ENCODE data around the gene C15orf39.
"Not testable (repeated sequence)": the region's sequence is repeated elsewhere in the genome, so short reads cannot be mapped to it uniquely, and the experiment has no call there.

The C15orf39 gene

GRCh38 chr15:75212200-75212858 lies 10.6 kb downstream of the C15orf39 start:
- DNase-seq (ENCODE audit: low spot score) = no peak

GRCh38 chr15:75213212-75213767 lies 11.6 kb downstream of the C15orf39 start:
- DNase-seq (ENCODE audit: low spot score) = no peak

GRCh38 chr15:75213768-75214221 lies 12.1 kb downstream of the C15orf39 start:
- DNase-seq (ENCODE audit: low spot score) = no peak

GRCh38 chr15:75214293-75215096 lies 12.8 kb downstream of the C15orf39 start:
- no peak for DNase-seq (ENCODE audit: low spot score)

GRCh38 chr15:75215107-75216004 lies 13.7 kb downstream of the C15orf39 start:
- no peak for DNase-seq (ENCODE audit: low spot score)

- DNase-seq (ENCODE audit: low spot score) = no peak
These were observed 15.3 kb downstream of the C15orf39 start for GRCh38 chr15:75217012-75217411.

- DNase-seq (ENCODE audit: low spot score) = not testable (repeated sequence)
These were observed 15.9 kb downstream of the C15orf39 start for GRCh38 chr15:75217574-75217973.

GRCh38 chr15:75219507-75219929 lies 17.8 kb downstream of the C15orf39 start:
- DNase-seq (ENCODE audit: low spot score) = not testable (repeated sequence)

- no peak for DNase-seq (ENCODE audit: low spot score)
These were observed 22.0 kb downstream of the C15orf39 start for GRCh38 chr15:75223688-75224087.

GRCh38 chr15:75224281-75224680 lies 22.6 kb downstream of the C15orf39 start:
- DNase-seq (ENCODE audit: low spot score) = no peak

GRCh38 chr15:75225102-75225836 lies 23.6 kb downstream of the C15orf39 start:
- not testable (repeated sequence) for DNase-seq (ENCODE audit: low spot score)

GRCh38 chr15:75225951-75226732 lies 24.5 kb downstream of the C15orf39 start:
- no peak for DNase-seq (ENCODE audit: low spot score)

GRCh38 chr15:75227112-75227511 lies 25.4 kb downstream of the C15orf39 start:
- DNase-seq (ENCODE audit: low spot score) = not testable (repeated sequence)

- DNase-seq (ENCODE audit: low spot score) = no peak
These were observed 26.1 kb downstream of the C15orf39 start for GRCh38 chr15:75227663-75228280.

- DNase-seq (ENCODE audit: low spot score) = no peak
These were observed 27.1 kb downstream of the C15orf39 start for GRCh38 chr15:75228787-75229186.

- DNase-seq (ENCODE audit: low spot score) = no peak
These were observed 27.7 kb downstream of the C15orf39 start for GRCh38 chr15:75229191-75230015.

GRCh38 chr15:75230016-75230343 lies 28.3 kb downstream of the C15orf39 start:
- DNase-seq (ENCODE audit: low spot score) = no peak

GRCh38 chr15:75230551-75231371 lies 29.1 kb downstream of the C15orf39 start:
- no peak for DNase-seq (ENCODE audit: low spot score)
